CD14-positive monocyte (primary cell): ENCODE results near the gene NEFH. TPM values are rescaled to one million over a fixed set of nuclear protein-coding genes. Genes with fewer than 3 reads are reported as not detected.

ENCODE experiments used
- DNase-seq, 3 donors: peaks; one replicate each; pipeline ENCODE4 v3.0.0-alpha.2; 2011 to 2022
- H2AFZ ChIP-seq: 2 replicates; pipeline ENCODE4 v1.6.0; 2012; ENCODE audit warnings: mild to moderate bottlenecking, low read depth, low read length, inconsistent platforms; ENCODE audit not compliant: insufficient read depth, poor library complexity, severe bottlenecking
- H3K27ac ChIP-seq, 2 donors: 1 replicate in 1 of 2; 2 replicates in 1 of 2; pipeline ENCODE4 v1.5.1; 2012 to 2013; ENCODE audit warnings: low read length in 2 of 2, control low read depth in 1 of 2, inconsistent platforms in 1 of 2, low read depth in 1 of 2, mild to moderate bottlenecking in 1 of 2
- H3K27me3 ChIP-seq, 2 donors: one replicate each; pipeline versions ENCODE4 v1.6.0 to v1.6.1; 2011 to 2013; ENCODE audit warnings: low read length in 2 of 2; ENCODE audit not compliant: control insufficient read depth in 2 of 2, insufficient read depth in 2 of 2
- H3K36me3 ChIP-seq, 2 donors: replicated peaks in 1 of 2; 1 replicate in 1 of 2; 2 replicates in 1 of 2; pipeline versions ENCODE4 v1.5.1 to v1.6.1; 2012 to 2013; ENCODE audit warnings: low read length in 2 of 2, control low read depth in 1 of 2, inconsistent platforms in 1 of 2, mild to moderate bottlenecking in 1 of 2; ENCODE audit not compliant: insufficient read depth in 2 of 2, control insufficient read depth in 1 of 2
- H3K4me1 ChIP-seq, 2 donors: 1 replicate in 1 of 2; 2 replicates in 1 of 2; pipeline versions ENCODE4 v1.5.1 to v1.6.1; 2012 to 2013; ENCODE audit warnings: low read length in 2 of 2, control low read depth in 1 of 2, inconsistent platforms in 1 of 2, mild to moderate bottlenecking in 1 of 2, moderate library complexity in 1 of 2; ENCODE audit not compliant: insufficient read depth in 2 of 2, control insufficient read depth in 1 of 2
- H3K4me2 ChIP-seq: replicated peaks from 2 replicates; pipeline ENCODE3; 2012; ENCODE audit warnings: low read length, moderate library complexity, mild to moderate bottlenecking; ENCODE audit not compliant: poor library complexity, severe bottlenecking; ENCODE audit errors: extremely low read depth
- H3K4me3 ChIP-seq, 3 experiments: fragments of 200-600 bp in 1 of 3; sonication (generic) in 1 of 3; replicated peaks in 1 of 3; 1 replicate in 2 of 3; 2 replicates in 1 of 3; pipeline ENCODE4 v1.5.1; 2011 to 2013; ENCODE audit warnings: low read length in 3 of 3, mild to moderate bottlenecking in 3 of 3, control low read depth in 2 of 3, low read depth in 2 of 3, inconsistent platforms in 1 of 3, moderate library complexity in 1 of 3
- H3K79me2 ChIP-seq: 2 replicates; pipeline ENCODE4 v1.6.0; 2012; ENCODE audit warnings: mild to moderate bottlenecking, control low read depth, inconsistent platforms, low read length, moderate library complexity; ENCODE audit not compliant: insufficient read depth
- H3K9ac ChIP-seq: 2 replicates; pipeline ENCODE4 v1.6.0; 2017; ENCODE audit warnings: low read length, mild to moderate bottlenecking; ENCODE audit not compliant: insufficient read depth, poor library complexity, severe bottlenecking
- H3K9me3 ChIP-seq, 2 donors: replicated peaks in 1 of 2; 1 replicate in 1 of 2; 2 replicates in 1 of 2; pipeline versions ENCODE4 v1.5.1 to v1.6.1; 2012 to 2013; ENCODE audit warnings: low read length in 2 of 2, control low read depth in 1 of 2; ENCODE audit not compliant: control insufficient read depth in 1 of 2, insufficient read depth in 1 of 2
- H4K20me1 ChIP-seq: 2 replicates; pipeline ENCODE4 v1.6.0; 2012; ENCODE audit warnings: mild to moderate bottlenecking, low read length, control low read depth, moderate library complexity; ENCODE audit not compliant: insufficient read depth
- H3K27ac Mint-ChIP-seq, 7 donors: one replicate each; pipeline ENCODE4 v1.8.0; 2020; ENCODE audit warnings: mild to moderate bottlenecking in 7 of 7, mixed read lengths in 7 of 7, moderate library complexity in 6 of 7, inconsistent platforms in 2 of 7
- H3K27me3 Mint-ChIP-seq, 3 donors: one replicate each; pipeline ENCODE4 v1.8.0; 2021 to 2022; ENCODE audit warnings: low read depth in 3 of 3, mild to moderate bottlenecking in 3 of 3, mixed read lengths in 3 of 3, moderate library complexity in 3 of 3, inconsistent platforms in 1 of 3
- H3K36me3 Mint-ChIP-seq, 2 donors: one replicate each; pipeline ENCODE4 v1.8.0; 2020; ENCODE audit warnings: mixed read lengths in 2 of 2, inconsistent platforms in 1 of 2, mild to moderate bottlenecking in 1 of 2
- H3K4me1 Mint-ChIP-seq: one replicate; pipeline ENCODE4 v1.8.0; 2020; ENCODE audit warnings: mild to moderate bottlenecking, mixed read lengths
- H3K4me3 Mint-ChIP-seq, 2 donors: one replicate each; pipeline ENCODE4 v1.8.0; 2020; ENCODE audit warnings: mild to moderate bottlenecking in 2 of 2, mixed read lengths in 2 of 2, moderate library complexity in 1 of 2
- H3K9me3 Mint-ChIP-seq, 7 donors: one replicate each; pipeline ENCODE4 v1.8.0; 2020 to 2022; ENCODE audit warnings: mixed read lengths in 7 of 7, mild to moderate bottlenecking in 6 of 7, moderate library complexity in 6 of 7, inconsistent platforms in 2 of 7
- CTCF ChIP-seq: fragments of 200-600 bp; IDR thresholded peaks from one replicate; pipeline ENCODE4 v1.8.0; 2022; ENCODE audit warnings: antibody characterized with exemption, mild to moderate bottlenecking
- WGBS: methylation state at CpG from one replicate; pipeline ENCODE4 v1.1.5; 2013; ENCODE audit warnings: missing lambda C conversion rate; ENCODE audit not compliant: insufficient coverage; 5-methylcytosine and 5-hydroxymethylcytosine counted together
- intact Hi-C, 2 donors: fragments of 100-400 bp; cut with micrococcal nuclease; formaldehyde crosslinking; loops; one replicate each; pipeline versions ENCODE4 v1.15.0 to v1.15.1; 2023
- polyA plus RNA-seq, 3 donors: library from polyadenylated mRNA; depleted of rRNA in 1 of 3; unstranded in 2 of 3; stranded (reverse) in 1 of 3; fragments of 300-500 nt in 2 of 3; fragments of >200 nt in 1 of 3; fragmentation: Illumina TruSeq in 2 of 3; gene quantifications; 1 replicate in 2 of 3; 2 replicates in 1 of 3; pipeline ENCODE4 v1.2.3, GENCODE V29; 2012 to 2021

Gene NEFH
- polyA plus RNA-seq, 3 donors: 0.20 to 1.2 (median 0.74) TPM

DNA sequence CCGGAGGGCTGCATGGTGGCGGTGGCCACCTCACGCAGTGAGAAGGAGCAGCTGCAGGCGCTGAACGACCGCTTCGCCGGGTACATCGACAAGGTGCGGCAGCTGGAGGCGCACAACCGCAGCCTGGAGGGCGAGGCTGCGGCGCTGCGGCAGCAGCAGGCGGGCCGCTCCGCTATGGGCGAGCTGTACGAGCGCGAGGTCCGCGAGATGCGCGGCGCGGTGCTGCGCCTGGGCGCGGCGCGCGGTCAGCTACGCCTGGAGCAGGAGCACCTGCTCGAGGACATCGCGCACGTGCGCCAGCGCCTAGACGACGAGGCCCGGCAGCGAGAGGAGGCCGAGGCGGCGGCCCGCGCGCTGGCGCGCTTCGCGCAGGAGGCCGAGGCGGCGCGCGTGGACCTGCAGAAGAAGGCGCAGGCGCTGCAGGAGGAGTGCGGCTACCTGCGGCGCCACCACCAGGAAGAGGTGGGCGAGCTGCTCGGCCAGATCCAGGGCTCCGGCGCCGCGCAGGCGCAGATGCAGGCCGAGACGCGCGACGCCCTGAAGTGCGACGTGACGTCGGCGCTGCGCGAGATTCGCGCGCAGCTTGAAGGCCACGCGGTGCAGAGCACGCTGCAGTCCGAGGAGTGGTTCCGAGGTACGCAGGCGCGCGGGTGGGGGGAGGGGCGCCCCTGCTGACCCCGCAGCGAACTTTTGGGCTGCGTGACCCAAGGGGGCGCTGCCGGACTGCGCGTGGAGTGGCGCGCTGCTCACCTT is 670 bp downstream of the NEFH start:
- peak overlapping the region in 1 of 3 experiments; percentile 61 for H3K4me3 ChIP-seq
- peak; percentile 39 to 70 (median 66) for DNase-seq
- H3K27me3 ChIP-seq: peaks cover 15 to 39% of the 10 kb centered on the region in 2 donors

More for the DNA sequence above, 670 bp downstream of the NEFH start:
- H3K4me1 ChIP-seq: peaks cover 22 to 46% of the 10 kb centered on the region in 2 donors
- peaks cover 2 to 6% of the 10 kb centered on the region in 2 donors for H3K36me3 Mint-ChIP-seq
- H2AFZ ChIP-seq: peak overlapping the region; percentile 59
- peaks cover 34% of the 10 kb centered on the region for H3K4me1 Mint-ChIP-seq
- H3K9me3 Mint-ChIP-seq: peaks cover 0 to 16% (median 6%) of the 10 kb centered on the region in 7 donors
- peak; percentile 21 for TF ChIP-seq CTCF
- no peak overlapping the region for H3K27ac ChIP-seq
- H3K27me3 Mint-ChIP-seq: peaks cover 39 to 62% (median 42%) of the 10 kb centered on the region in 3 donors
- intact Hi-C loops: no loop called here
- H3K79me2 ChIP-seq: no peaks in the 10 kb centered on the region
- H3K9ac ChIP-seq: no peak overlapping the region
- H3K4me2 ChIP-seq: peak overlapping the region; percentile 69
- peak overlapping the region; percentile 66 to 74 for H3K4me3 Mint-ChIP-seq
- no peak overlapping the region for H3K27ac Mint-ChIP-seq
- peaks cover 21% of the 10 kb centered on the region for H4K20me1 ChIP-seq
- H3K9me3 ChIP-seq: peaks cover 0 to 17% of the 10 kb centered on the region in 2 donors
- H3K36me3 ChIP-seq: no peaks in the 10 kb centered on the region
- 12% methylated on average over 100 of the region's 107 CpGs for WGBS
